DMS 273 (cell line): ENCODE measurements around the gene LEMD1.
A peak's percentile ranks its signal among the peaks of the same experiment; 100 is the strongest.

Experiments
- DNase-seq: peaks from one replicate; lab custom pipeline; 2025; ENCODE audit not compliant: unreplicated experiment; lab: John Stamatoyannopoulos, UW

The LEMD1 gene

GRCh38 chr1:205337481-205337880, 84.4 kb downstream of the LEMD1 start:
- no peak for DNase-seq

GRCh38 chr1:205335692-205336091, 86.2 kb downstream of the LEMD1 start:
- peak; percentile 94 for DNase-seq

DNA sequence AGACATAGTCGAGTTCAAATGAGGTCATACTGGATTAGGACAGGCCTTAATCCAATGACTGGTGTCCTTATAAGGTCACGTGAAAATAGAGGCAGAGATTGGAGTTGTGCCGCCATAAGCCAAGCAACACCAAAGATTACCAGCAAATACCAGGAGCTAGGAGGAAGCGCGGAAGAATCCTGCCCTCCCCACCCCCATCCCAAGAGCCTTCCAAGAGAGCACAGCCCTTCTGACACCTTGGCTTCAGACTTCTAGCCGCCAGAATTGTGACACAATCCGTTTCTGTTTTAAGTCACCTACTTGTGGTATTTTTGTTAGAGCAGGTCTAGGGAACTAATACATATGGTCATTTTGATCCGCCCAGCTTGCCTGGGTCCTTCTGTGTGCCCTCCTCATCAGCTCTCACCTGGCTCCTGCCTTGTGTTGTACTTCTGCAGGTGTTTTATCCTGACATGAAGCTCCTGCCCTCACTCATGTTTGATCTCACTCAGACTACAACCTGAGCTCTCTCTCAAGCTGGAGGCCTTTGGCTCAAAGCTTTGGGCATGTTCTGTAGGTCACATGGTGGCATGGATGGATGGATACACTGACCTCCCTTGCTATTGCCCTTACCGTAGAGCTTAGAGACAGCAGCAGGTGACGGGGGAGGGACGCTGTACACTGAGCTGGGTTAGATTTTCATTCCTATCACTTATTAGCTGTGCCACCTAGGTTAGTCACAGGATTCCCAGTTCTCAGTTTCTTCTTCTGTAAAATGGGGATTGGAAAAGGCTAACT, 89.7 kb downstream of the LEMD1 start:
- no peak for DNase-seq
